ENCODE measurements around the gene PON2. TPM values are rescaled to one million over a fixed set of nuclear protein-coding genes. Genes with fewer than 3 reads are reported as not detected.

The PON2 gene
- total and polyA plus RNA-seq, 2 of the 8 experiments (the other 6 are each of a cell fraction or from before 2014, with no cell fraction given) = 20.6 to 31.0 TPM

- TF ChIP-seq CTCF (IDR thresholded peaks at IDR 0.05; ENCODE audit: control extremely low read depth in 1 of 3, insufficient read depth in 1 of 3, low read depth in 1 of 3, low read length in 3 of 3) = no peak
- no peak for TF ChIP-seq CBX8 (IDR thresholded peaks at IDR 0.05; ENCODE audit: borderline replicate concordance, low read depth, low read length)
- no peak for TF ChIP-seq CHD7 (IDR thresholded peaks at IDR 0.05; ENCODE audit: insufficient replicate concordance, low read length)
- no peak for TF ChIP-seq FOSL1 (IDR thresholded peaks at IDR 0.05; ENCODE audit: insufficient read depth, low read depth, low read length)
- no peak for TF ChIP-seq RBBP5 (IDR thresholded peaks at IDR 0.05; ENCODE audit: borderline replicate concordance, low read depth, low read length)
Measured at GRCh38 chr7:95389516-95389915, 45.3 kb downstream of the PON2 start (continued).
